Neuronal stem cell (in vitro differentiated cells): ENCODE measurements around the gene TMEM72.

ENCODE experiments used
- DNase-seq: peaks from one replicate; pipeline ENCODE4 v3.0.0-alpha.2; 2013; ENCODE audit warnings: low spot score
- H2AFZ ChIP-seq: one replicate; pipeline ENCODE4 v1.6.1; 2013; ENCODE audit warnings: mild to moderate bottlenecking, low read length, inconsistent platforms
- H2AK5ac ChIP-seq: 2 replicates; pipeline ENCODE4 v1.6.1; 2013; ENCODE audit warnings: low read depth, mild to moderate bottlenecking, inconsistent platforms, low read length, moderate library complexity, mixed read lengths
- H2BK120ac ChIP-seq: 2 replicates; pipeline ENCODE4 v1.6.1; 2013; ENCODE audit warnings: low read depth, mild to moderate bottlenecking, inconsistent platforms, low read length, moderate library complexity, mixed read lengths
- H2BK12ac ChIP-seq: one replicate; pipeline ENCODE4 v1.6.1; 2013; ENCODE audit warnings: low read length, inconsistent platforms
- H2BK15ac ChIP-seq: 2 replicates; pipeline ENCODE4 v1.6.1; 2013; ENCODE audit warnings: mild to moderate bottlenecking, low read length, inconsistent platforms, mixed read lengths
- H2BK5ac ChIP-seq: one replicate; pipeline ENCODE4 v1.6.1; 2013; ENCODE audit warnings: inconsistent platforms, mild to moderate bottlenecking, low read length, moderate library complexity
- H3K14ac ChIP-seq: one replicate; pipeline ENCODE4 v1.6.1; 2013; ENCODE audit warnings: low read length, inconsistent platforms
- H3K18ac ChIP-seq: 2 replicates; pipeline ENCODE4 v1.6.1; 2013; ENCODE audit warnings: low read length, inconsistent platforms
- H3K23ac ChIP-seq: 2 replicates; pipeline ENCODE4 v1.6.1; 2013; ENCODE audit warnings: low read depth, mild to moderate bottlenecking, mixed read lengths, low read length, inconsistent platforms; ENCODE audit not compliant: poor library complexity
- H3K27ac ChIP-seq: replicated peaks from 3 replicates; pipeline ENCODE4 v1.5.1; 2013; ENCODE audit warnings: low read length, inconsistent platforms
- H3K27me3 ChIP-seq, 3 experiments: 2 replicates each; pipeline ENCODE4 v1.6.1; 2013; ENCODE audit warnings: low read length in 3 of 3, mild to moderate bottlenecking in 2 of 3, inconsistent platforms in 1 of 3, low read depth in 1 of 3, mixed read lengths in 1 of 3, moderate library complexity in 1 of 3; ENCODE audit not compliant: control insufficient read depth in 3 of 3, insufficient read depth in 3 of 3
- H3K36me3 ChIP-seq, 2 donors: replicated peaks in 1 of 2; 2 replicates each; pipeline ENCODE4 v1.6.1; 2013; ENCODE audit warnings: low read length in 2 of 2; ENCODE audit not compliant: control insufficient read depth in 2 of 2, insufficient read depth in 2 of 2
- H3K4ac ChIP-seq: 2 replicates; pipeline ENCODE4 v1.6.1; 2013; ENCODE audit warnings: inconsistent platforms, mild to moderate bottlenecking, low read length, moderate library complexity
- H3K4me1 ChIP-seq, 2 donors: 1 replicate in 1 of 2; 2 replicates in 1 of 2; pipeline ENCODE4 v1.6.1; 2013; ENCODE audit warnings: low read length in 2 of 2, low read depth in 1 of 2; ENCODE audit not compliant: control insufficient read depth in 2 of 2, insufficient read depth in 1 of 2
- H3K4me2 ChIP-seq: one replicate; pipeline ENCODE4 v1.6.1; 2013; ENCODE audit warnings: mild to moderate bottlenecking, low read length, inconsistent platforms; ENCODE audit not compliant: insufficient read depth, poor library complexity, severe bottlenecking
- H3K4me3 ChIP-seq, 2 donors: 2 replicates each; pipeline ENCODE4 v1.5.1; 2013; ENCODE audit warnings: low read length in 2 of 2, mild to moderate bottlenecking in 2 of 2, inconsistent platforms in 1 of 2, moderate library complexity in 1 of 2
- H3K79me1 ChIP-seq: one replicate; pipeline ENCODE4 v1.6.1; 2013; ENCODE audit warnings: low read depth, mild to moderate bottlenecking, inconsistent platforms, low read length, moderate library complexity
- H3K9ac ChIP-seq: one replicate; pipeline ENCODE4 v1.6.1; 2013; ENCODE audit warnings: mild to moderate bottlenecking, low read depth, low read length, inconsistent platforms; ENCODE audit not compliant: poor library complexity
- H3K9me3 ChIP-seq, 2 donors: replicated peaks in 1 of 2; 2 replicates each; pipeline versions ENCODE3 to v1.6.1; 2013; ENCODE audit warnings: low read length in 2 of 2, mild to moderate bottlenecking in 2 of 2, inconsistent platforms in 1 of 2, low read depth in 1 of 2, mixed read lengths in 1 of 2, moderate library complexity in 1 of 2; ENCODE audit not compliant: control insufficient read depth in 2 of 2, insufficient read depth in 1 of 2
- H4K8ac ChIP-seq: one replicate; pipeline ENCODE4 v1.6.1; 2013; ENCODE audit warnings: low read depth, mild to moderate bottlenecking, inconsistent platforms, low read length, moderate library complexity
- H4K91ac ChIP-seq: one replicate; pipeline ENCODE4 v1.6.1; 2013; ENCODE audit warnings: low read length, low read depth, mild to moderate bottlenecking, inconsistent platforms; ENCODE audit not compliant: poor library complexity
- WGBS, 2 donors: extraction: QIAGEN DNeasy Blood & Tissue Kit; methylation state at CpG; one replicate each; pipeline ENCODE4 v1.1.7; 2013; ENCODE audit warnings: missing lambda C conversion rate in 2 of 2, mixed read lengths in 1 of 2; ENCODE audit not compliant: insufficient read length in 2 of 2, insufficient replicate concordance in 1 of 2; ENCODE audit errors: extremely low coverage in 2 of 2; 5-methylcytosine and 5-hydroxymethylcytosine counted together

TMEM72 gene

GRCh38 chr10:44937196-44938005, 26.3 kb downstream of the TMEM72 start:
- Histone ChIP-seq H3K4ac (no peak overlapping the region), H3K18ac (no peak overlapping the region), H3K36me3 (no peaks in the 10 kb centered on the region), H3K9ac (no peak overlapping the region), H3K4me3 (no peak overlapping the region), H3K27me3 (no peaks in the 10 kb centered on the region), H3K9me3 (no peaks in the 10 kb centered on the region), H4K8ac (no peak overlapping the region), H2BK120ac (no peak overlapping the region), H2BK15ac (no peak overlapping the region), H2BK12ac (no peak overlapping the region), H2AFZ (no peak overlapping the region), H3K79me1 (no peaks in the 10 kb centered on the region), H3K27ac (no peak overlapping the region), H3K4me2 (no peak overlapping the region), H2BK5ac (no peak overlapping the region), H3K14ac (no peak overlapping the region), H4K91ac (no peak overlapping the region), H2AK5ac (no peak overlapping the region), H3K23ac (no peak overlapping the region), H3K4me1 (peaks cover 0 to 2% of the 10 kb centered on the region in 2 donors)
- no peak for DNase-seq
- WGBS, 2 donors = no CpG with 5 or more reads among the region's 9 CpGs

GRCh38 chr10:44938956-44939355, 27.8 kb downstream of the TMEM72 start:
- no peak overlapping the region for H3K23ac ChIP-seq
- H3K4me1 ChIP-seq = no peaks in the 10 kb centered on the region
- H4K8ac ChIP-seq = no peak overlapping the region
- H4K91ac ChIP-seq = no peak overlapping the region
- no peaks in the 10 kb centered on the region for H3K79me1 ChIP-seq
- whole genome bisulfite sequencing, 2 donors = no CpG with 5 or more reads among the region's 7 CpGs
- no peak overlapping the region for H3K4ac ChIP-seq
- no peak overlapping the region for H3K9ac ChIP-seq
- no peak overlapping the region for H3K14ac ChIP-seq
- no peak overlapping the region for H3K27ac ChIP-seq
- H2BK120ac ChIP-seq = no peak overlapping the region
- H3K9me3 ChIP-seq = no peaks in the 10 kb centered on the region
- H2BK15ac ChIP-seq = no peak overlapping the region
- no peak overlapping the region for H3K4me2 ChIP-seq
- no peak for DNase-seq
- no peak overlapping the region for H2AFZ ChIP-seq
- H3K4me3 ChIP-seq = no peak overlapping the region
- H2AK5ac ChIP-seq = no peak overlapping the region
- H2BK12ac ChIP-seq = no peak overlapping the region
- H3K36me3 ChIP-seq = no peaks in the 10 kb centered on the region
- H3K18ac ChIP-seq = no peak overlapping the region
- no peaks in the 10 kb centered on the region for H3K27me3 ChIP-seq
- H2BK5ac ChIP-seq = no peak overlapping the region

GRCh38 chr10:44939691-44940401, 28.7 kb downstream of the TMEM72 start:
- no peak overlapping the region for H3K18ac ChIP-seq
- H3K27ac ChIP-seq = no peak overlapping the region
- no CpG with 5 or more reads among the region's 7 CpGs for WGBS, 2 donors

GRCh38 chr10:44944354-44944753, 33.2 kb downstream of the TMEM72 start:
- Histone ChIP-seq H3K14ac (no peak overlapping the region), H3K79me1 (no peaks in the 10 kb centered on the region), H4K8ac (no peak overlapping the region), H3K36me3 (no peaks in the 10 kb centered on the region), H3K4me1 (no peaks in the 10 kb centered on the region), H3K9ac (no peak overlapping the region), H3K23ac (no peak overlapping the region), H4K91ac (no peak overlapping the region), H3K4me3 (no peak overlapping the region), H2AK5ac (no peak overlapping the region), H3K27ac (no peak overlapping the region), H2BK15ac (no peak overlapping the region), H3K9me3 (peaks cover 0 to 3% of the 10 kb centered on the region in 2 donors), H2BK12ac (no peak overlapping the region), H2BK120ac (no peak overlapping the region), H3K18ac (no peak overlapping the region), H2AFZ (no peak overlapping the region), H2BK5ac (no peak overlapping the region), H3K27me3 (no peaks in the 10 kb centered on the region), H3K4ac (no peak overlapping the region), H3K4me2 (no peak overlapping the region)
- no CpG with 5 or more reads among the region's 1 CpG for WGBS, 2 donors
- DNase-seq = no peak

More at GRCh38 chr10:44939691-44940401, 28.7 kb downstream of the TMEM72 start:
- DNase-seq = no peak
- Histone ChIP-seq H2BK5ac (no peak overlapping the region), H3K23ac (no peak overlapping the region), H3K4ac (no peak overlapping the region), H3K4me1 (no peaks in the 10 kb centered on the region), H2AFZ (no peak overlapping the region), H3K14ac (no peak overlapping the region), H4K8ac (no peak overlapping the region), H3K27me3 (no peaks in the 10 kb centered on the region), H3K36me3 (no peaks in the 10 kb centered on the region), H2BK15ac (no peak overlapping the region), H3K4me2 (no peak overlapping the region), H2BK12ac (no peak overlapping the region), H2BK120ac (no peak overlapping the region), H3K9ac (no peak overlapping the region), H3K79me1 (no peaks in the 10 kb centered on the region), H2AK5ac (no peak overlapping the region), H4K91ac (no peak overlapping the region), H3K9me3 (peaks cover 0 to 3% of the 10 kb centered on the region in 2 donors), H3K4me3 (no peak overlapping the region)
